ENCODE data around the gene BAMBI. TPM values are rescaled to one million over a fixed set of nuclear protein-coding genes. Genes with fewer than 3 reads are reported as not detected.

BAMBI gene
- total RNA-seq, 2 donors from 2014 or later = 0.92 to 4.1 TPM

GRCh38 chr10:28680358-28680752 is 3.0 kb downstream of the BAMBI start:
- H3K4me1 Mint-ChIP-seq = peaks cover 21% of the 10 kb centered on the region
- H3K9me3 ChIP-seq (ENCODE audit: control insufficient read depth, low read length, poor library complexity, severe bottlenecking) = no peaks in the 10 kb centered on the region
- ATAC-seq = no peak
- no peak overlapping the region for H3K4me3 Mint-ChIP-seq
- no peak overlapping the region for H3K27ac Mint-ChIP-seq
- no peak for DNase-seq
- H3K27me3 Mint-ChIP-seq = peaks cover 69% of the 10 kb centered on the region
- H3K36me3 Mint-ChIP-seq (ENCODE audit: low read depth) = peaks cover 4% of the 10 kb centered on the region

- no peaks in the 10 kb centered on the region for H3K9me3 ChIP-seq (ENCODE audit: control insufficient read depth, low read length, poor library complexity, severe bottlenecking)
- H3K4me1 Mint-ChIP-seq = peaks cover 21% of the 10 kb centered on the region
- H3K4me3 Mint-ChIP-seq = no peak overlapping the region
- H3K36me3 Mint-ChIP-seq (ENCODE audit: low read depth) = peaks cover 4% of the 10 kb centered on the region
- peaks cover 69% of the 10 kb centered on the region for H3K27me3 Mint-ChIP-seq
- no peak overlapping the region for H3K27ac Mint-ChIP-seq
- DNase-seq = no peak
- ATAC-seq = no peak
These were observed 4.0 kb downstream of the BAMBI start for GRCh38 chr10:28681291-28681763.

GRCh38 chr10:28681928-28682750 is 4.8 kb downstream of the BAMBI start:
- Mint-ChIP-seq H3K4me3 (no peak overlapping the region), H3K27ac (no peak overlapping the region), H3K36me3 (ENCODE audit: low read depth) (peaks cover 4% of the 10 kb centered on the region), H3K4me1 (peaks cover 17% of the 10 kb centered on the region), H3K27me3 (peaks cover 74% of the 10 kb centered on the region)
- H3K9me3 ChIP-seq (ENCODE audit: control insufficient read depth, low read length, poor library complexity, severe bottlenecking) = no peaks in the 10 kb centered on the region
- DNase-seq (no peak), ATAC-seq (no peak)

- Mint-ChIP-seq H3K27me3 (peaks cover 69% of the 10 kb centered on the region), H3K4me3 (no peak overlapping the region), H3K36me3 (ENCODE audit: low read depth) (no peaks in the 10 kb centered on the region), H3K4me1 (peaks cover 9% of the 10 kb centered on the region), H3K27ac (no peak overlapping the region)
- ATAC-seq = no peak
- DNase-seq = no peak
- no peaks in the 10 kb centered on the region for H3K9me3 ChIP-seq (ENCODE audit: control insufficient read depth, low read length, poor library complexity, severe bottlenecking)
These were observed 7.0 kb downstream of the BAMBI start for GRCh38 chr10:28684157-28684985.

- DNase-seq (no peak), ATAC-seq (no peak)
- Mint-ChIP-seq H3K36me3 (ENCODE audit: low read depth) (no peaks in the 10 kb centered on the region), H3K4me3 (no peak overlapping the region), H3K27ac (no peak overlapping the region), H3K4me1 (peaks cover 4% of the 10 kb centered on the region), H3K27me3 (peaks cover 66% of the 10 kb centered on the region)
- no peaks in the 10 kb centered on the region for H3K9me3 ChIP-seq (ENCODE audit: control insufficient read depth, low read length, poor library complexity, severe bottlenecking)
These were observed 7.8 kb downstream of the BAMBI start for GRCh38 chr10:28684986-28685580.

- no peaks in the 10 kb centered on the region for H3K9me3 ChIP-seq (ENCODE audit: control insufficient read depth, low read length, poor library complexity, severe bottlenecking)
- Mint-ChIP-seq H3K27me3 (peaks cover 64% of the 10 kb centered on the region), H3K4me3 (no peak overlapping the region), H3K27ac (no peak overlapping the region), H3K4me1 (peaks cover 2% of the 10 kb centered on the region), H3K36me3 (ENCODE audit: low read depth) (no peaks in the 10 kb centered on the region)
- DNase-seq = no peak
- ATAC-seq = no peak
These were observed 8.4 kb downstream of the BAMBI start for GRCh38 chr10:28685717-28686116.

GRCh38 chr10:28686835-28687682 is 9.7 kb downstream of the BAMBI start:
- no peak overlapping the region for H3K27ac Mint-ChIP-seq
- H3K36me3 Mint-ChIP-seq (ENCODE audit: low read depth) = no peaks in the 10 kb centered on the region
- DNase-seq = no peak
- H3K27me3 Mint-ChIP-seq = peaks cover 50% of the 10 kb centered on the region
- no peak overlapping the region for H3K4me3 Mint-ChIP-seq
- ATAC-seq = no peak
- H3K9me3 ChIP-seq (ENCODE audit: control insufficient read depth, low read length, poor library complexity, severe bottlenecking) = no peaks in the 10 kb centered on the region
- H3K4me1 Mint-ChIP-seq = no peaks in the 10 kb centered on the region

- no peaks in the 10 kb centered on the region for H3K9me3 ChIP-seq (ENCODE audit: control insufficient read depth, low read length, poor library complexity, severe bottlenecking)
- H3K27ac Mint-ChIP-seq = no peak overlapping the region
- H3K36me3 Mint-ChIP-seq (ENCODE audit: low read depth) = no peaks in the 10 kb centered on the region
- H3K4me1 Mint-ChIP-seq = no peaks in the 10 kb centered on the region
- no peak overlapping the region for H3K4me3 Mint-ChIP-seq
- H3K27me3 Mint-ChIP-seq = peaks cover 48% of the 10 kb centered on the region
- DNase-seq (no peak), ATAC-seq (no peak)
These were observed 10.3 kb downstream of the BAMBI start for GRCh38 chr10:28687683-28688001.

GRCh38 chr10:28690545-28690944 is 13.2 kb downstream of the BAMBI start:
- Mint-ChIP-seq H3K27me3 (peaks cover 33% of the 10 kb centered on the region), H3K4me3 (no peak overlapping the region), H3K4me1 (no peaks in the 10 kb centered on the region), H3K36me3 (ENCODE audit: low read depth) (no peaks in the 10 kb centered on the region), H3K27ac (no peak overlapping the region)
- no peak for ATAC-seq
- no peaks in the 10 kb centered on the region for H3K9me3 ChIP-seq (ENCODE audit: control insufficient read depth, low read length, poor library complexity, severe bottlenecking)
- DNase-seq = no peak

- Mint-ChIP-seq H3K4me3 (no peak overlapping the region), H3K27me3 (peaks cover 31% of the 10 kb centered on the region), H3K4me1 (no peaks in the 10 kb centered on the region), H3K36me3 (ENCODE audit: low read depth) (no peaks in the 10 kb centered on the region), H3K27ac (no peak overlapping the region)
- H3K9me3 ChIP-seq (ENCODE audit: control insufficient read depth, low read length, poor library complexity, severe bottlenecking) = no peaks in the 10 kb centered on the region
- ATAC-seq (no peak), DNase-seq (no peak)
These were observed 13.9 kb downstream of the BAMBI start for GRCh38 chr10:28691187-28691694.

- Mint-ChIP-seq H3K36me3 (ENCODE audit: low read depth) (no peaks in the 10 kb centered on the region), H3K4me1 (no peaks in the 10 kb centered on the region), H3K27ac (no peak overlapping the region), H3K27me3 (peaks cover 23% of the 10 kb centered on the region), H3K4me3 (no peak overlapping the region)
- DNase-seq (no peak), ATAC-seq (no peak)
- no peaks in the 10 kb centered on the region for H3K9me3 ChIP-seq (ENCODE audit: control insufficient read depth, low read length, poor library complexity, severe bottlenecking)
These were observed 14.7 kb downstream of the BAMBI start for GRCh38 chr10:28692050-28692449.

GRCh38 chr10:28694530-28694929 is 17.2 kb downstream of the BAMBI start:
- Mint-ChIP-seq H3K27me3 (peaks cover 35% of the 10 kb centered on the region), H3K27ac (no peak overlapping the region), H3K36me3 (ENCODE audit: low read depth) (no peaks in the 10 kb centered on the region), H3K4me3 (no peak overlapping the region), H3K4me1 (no peaks in the 10 kb centered on the region)
- no peaks in the 10 kb centered on the region for H3K9me3 ChIP-seq (ENCODE audit: control insufficient read depth, low read length, poor library complexity, severe bottlenecking)
- DNase-seq (no peak), ATAC-seq (no peak)
